HG03565 (cell line): Measurements from ENCODE around the gene DMRTA2.

Experiments used
- ATAC-seq: cut with Tn5 transposase; IDR thresholded peaks from one replicate; pipeline ENCODE4 v1.9.1; 2021; ENCODE audit warnings: mild to moderate bottlenecking, moderate library complexity; ENCODE audit not compliant: unreplicated experiment

DMRTA2 gene

DNA sequence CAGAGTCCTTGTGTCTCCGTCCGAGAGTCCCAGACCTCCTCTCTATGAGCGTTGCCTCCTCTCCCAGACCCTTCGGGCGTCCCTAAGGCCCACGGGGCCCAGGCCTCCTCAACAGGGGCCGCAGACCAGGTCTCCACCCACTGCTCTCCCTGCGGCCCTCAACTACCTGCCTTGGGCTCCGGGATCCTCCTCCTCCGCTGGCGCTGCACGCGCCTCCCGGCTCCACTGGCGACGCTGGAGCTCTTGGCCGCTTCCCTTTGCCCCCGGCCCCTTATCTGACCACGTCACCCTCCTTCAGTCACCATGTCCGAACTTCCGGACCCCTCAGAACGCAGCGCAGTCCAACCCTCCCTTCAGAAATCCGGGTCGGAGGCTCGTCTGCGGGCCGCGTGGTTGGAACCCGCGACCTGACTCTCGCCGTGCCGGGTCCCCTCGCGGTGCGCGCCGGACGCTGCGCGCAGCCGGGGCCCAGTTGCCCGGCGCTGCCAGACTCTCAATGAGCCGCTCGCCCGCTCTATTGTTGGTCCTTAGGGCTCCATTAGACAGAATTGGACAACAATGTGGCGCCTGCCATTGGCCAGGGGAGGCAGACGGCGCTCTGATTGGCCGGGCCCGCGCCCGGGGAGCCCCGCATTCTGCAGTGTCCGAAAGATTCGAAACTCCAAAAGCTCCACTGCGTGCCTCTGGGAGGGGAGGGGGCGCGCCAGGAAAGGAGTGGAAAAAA, at the start of gene DMRTA2:
Gene DMRTA2 (minus strand): TSS at position 498 of the 724 bp plus-strand sequence. CDS start 1,907 bp downstream, outside the sequence.
- no peak for ATAC-seq

DNA sequence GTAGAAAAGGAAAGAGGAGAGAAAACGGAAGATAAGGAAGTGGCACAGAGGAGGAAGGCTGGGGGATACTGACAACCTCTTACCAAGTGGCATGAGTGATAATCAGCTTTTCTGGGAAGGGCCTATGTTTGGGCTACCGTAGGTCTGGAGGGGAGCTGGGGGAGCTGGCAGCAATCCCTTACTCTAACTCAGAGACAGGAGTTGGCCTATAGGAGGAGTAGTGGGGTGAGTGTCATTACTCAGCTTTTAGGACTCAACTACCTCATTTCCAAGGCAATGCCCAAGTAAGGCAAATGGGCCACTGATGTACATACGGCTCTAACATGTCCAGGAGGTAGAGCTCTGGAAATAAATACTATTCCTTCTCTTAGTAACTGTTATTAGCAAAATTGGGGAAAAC, 48.7 kb upstream of the DMRTA2 start:
- no peak for ATAC-seq

- ATAC-seq: no peak
Observed at GRCh38 chr1:50462964-50463363, 39.7 kb upstream of the DMRTA2 start.

GRCh38 chr1:50458507-50458906, 35.3 kb upstream of the DMRTA2 start:
- ATAC-seq: no peak

- no peak for ATAC-seq
Observed at GRCh38 chr1:50454911-50455310, 31.7 kb upstream of the DMRTA2 start.

DNA sequence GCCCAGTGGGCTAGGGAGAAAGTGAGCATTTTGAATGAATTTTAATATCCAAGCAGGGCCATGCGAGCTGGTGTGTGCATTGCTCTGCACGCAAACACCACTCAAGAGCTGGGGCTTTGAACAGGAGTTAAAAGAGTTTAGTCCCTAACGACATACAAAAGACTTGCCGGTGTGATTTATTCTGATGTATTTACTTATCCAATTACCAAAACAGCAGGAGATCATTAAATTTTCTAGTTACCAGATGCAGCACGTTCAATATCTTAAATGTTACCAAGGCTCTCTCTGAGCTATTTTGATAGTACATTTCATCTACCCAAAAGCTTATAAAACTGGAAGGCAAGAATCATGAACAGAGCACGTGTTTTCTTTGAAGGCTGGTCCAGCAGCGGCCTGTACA, 30.0 kb upstream of the DMRTA2 start:
- no peak for ATAC-seq

DNA sequence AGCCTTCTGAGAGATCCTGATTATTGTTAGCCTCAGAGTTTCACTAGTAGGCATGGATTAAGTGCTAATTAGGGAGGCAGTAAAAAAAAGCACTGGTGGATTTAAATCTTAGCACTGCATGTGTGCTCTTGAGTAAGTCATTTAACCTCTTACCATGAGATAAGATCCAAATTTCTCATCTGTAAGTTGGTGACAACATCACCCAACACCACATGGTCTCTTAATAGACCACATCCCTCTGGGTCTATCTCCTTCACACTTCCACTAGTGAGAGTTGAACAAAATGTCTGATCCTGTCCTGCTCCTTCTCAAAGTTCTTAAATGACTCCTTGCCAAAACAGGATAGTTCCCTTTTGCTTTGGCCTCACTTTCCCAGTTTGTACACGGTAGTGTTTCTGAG, 29.5 kb upstream of the DMRTA2 start:
- ATAC-seq: no peak

GRCh38 chr1:50450861-50451653, 27.8 kb upstream of the DMRTA2 start:
- no peak for ATAC-seq

DNA sequence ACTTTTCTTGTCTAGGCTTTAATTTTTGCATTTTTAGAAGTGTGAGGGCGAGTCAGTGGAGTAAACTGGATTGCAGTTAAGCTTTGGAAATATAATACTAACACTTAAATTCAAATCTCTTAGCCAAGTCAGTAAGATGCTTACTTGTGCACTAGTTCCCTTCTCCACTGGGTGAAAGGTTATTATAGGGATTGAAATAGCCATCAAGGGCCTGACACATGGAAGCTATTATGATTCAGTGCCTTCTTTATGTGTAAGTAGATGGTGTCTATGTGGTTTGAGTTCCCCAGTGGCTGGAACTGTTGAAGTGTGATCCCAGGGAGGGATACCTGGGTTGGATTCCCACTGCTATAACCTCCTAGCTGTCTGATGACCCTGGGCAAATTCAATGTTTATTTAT, 24.7 kb upstream of the DMRTA2 start:
- ATAC-seq: no peak

- ATAC-seq: no peak
Observed at GRCh38 chr1:50441183-50441582, 17.9 kb upstream of the DMRTA2 start.

GRCh38 chr1:50438945-50439344, 15.7 kb upstream of the DMRTA2 start:
- ATAC-seq: no peak

DNA sequence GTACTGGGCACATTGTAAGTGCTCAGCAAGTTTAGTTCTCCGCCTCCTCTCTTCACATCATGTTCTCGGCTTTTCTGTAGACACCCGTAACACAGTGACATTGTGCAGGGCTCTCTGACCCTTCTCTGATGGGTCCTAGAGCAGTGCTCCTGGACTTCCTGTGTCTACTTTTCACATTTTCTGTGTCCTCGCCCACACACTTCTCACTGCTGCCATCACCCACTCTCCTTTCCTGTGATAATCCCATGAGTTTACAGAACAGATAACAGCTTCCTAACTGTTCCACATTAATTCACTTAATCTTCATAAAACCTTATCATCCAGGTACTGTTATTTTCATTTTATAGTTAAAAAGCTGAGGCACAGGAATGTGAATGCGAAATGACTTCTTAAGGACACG, 13.2 kb upstream of the DMRTA2 start:
- no peak for ATAC-seq

- ATAC-seq: no peak
Observed at GRCh38 chr1:50430010-50430405, 6.8 kb upstream of the DMRTA2 start.

- no peak for ATAC-seq
Observed at GRCh38 chr1:50427818-50428779, 4.9 kb upstream of the DMRTA2 start.

DNA sequence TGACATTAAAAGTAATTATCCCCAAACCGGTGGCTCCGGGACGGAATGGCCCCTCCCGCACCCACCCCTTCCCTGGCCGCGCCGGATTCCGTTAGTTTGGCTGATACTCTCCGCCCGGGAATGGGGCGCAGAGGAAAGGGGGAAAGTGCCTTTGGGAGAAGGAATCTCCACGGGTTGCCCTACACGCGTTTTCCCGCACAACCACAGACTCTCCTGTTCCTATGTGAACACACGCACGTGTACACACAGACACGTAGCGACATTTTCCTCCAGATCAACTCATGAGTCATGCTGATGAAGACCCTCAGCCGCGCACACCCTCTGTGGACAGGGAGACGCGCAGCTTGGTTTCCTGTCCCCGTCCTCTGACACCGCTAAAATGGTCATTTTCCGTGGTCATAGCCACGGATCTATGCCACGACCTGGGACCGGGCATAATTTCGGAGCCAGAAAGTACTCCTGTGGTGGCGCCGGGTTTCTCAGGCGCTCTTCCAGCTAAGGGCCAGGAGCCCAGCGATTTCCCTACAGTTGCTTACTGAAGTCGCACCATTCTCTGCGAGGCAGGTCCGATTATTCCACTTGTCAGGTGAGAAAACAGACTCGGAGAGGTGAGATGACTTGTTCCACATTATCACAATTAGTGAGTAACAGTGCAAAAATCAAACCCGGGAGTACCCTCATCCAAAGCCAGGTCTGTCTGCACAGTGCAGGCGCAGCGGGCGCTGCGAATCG, 4.0 kb upstream of the DMRTA2 start:
- no peak for ATAC-seq

DNA sequence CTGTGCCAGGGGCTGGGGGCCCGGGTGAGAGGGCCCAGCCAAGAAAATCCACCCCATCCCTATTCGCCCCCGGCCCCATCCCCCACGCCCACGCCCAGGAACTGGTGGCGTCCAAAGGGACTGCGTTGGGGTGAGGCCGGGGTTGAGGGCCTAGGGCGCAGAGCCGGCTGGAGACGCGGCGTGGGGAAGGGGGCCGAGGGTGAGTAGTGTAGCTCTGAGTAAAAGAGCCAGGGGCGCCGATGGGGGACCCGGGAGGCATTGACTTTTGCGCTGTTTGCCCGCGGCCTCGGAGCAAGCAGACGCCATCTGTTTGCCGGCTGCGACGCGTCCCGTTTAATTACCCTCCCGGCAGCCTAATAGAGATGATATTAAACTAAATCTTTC, 3.5 kb upstream of the DMRTA2 start:
- no peak for ATAC-seq

DNA sequence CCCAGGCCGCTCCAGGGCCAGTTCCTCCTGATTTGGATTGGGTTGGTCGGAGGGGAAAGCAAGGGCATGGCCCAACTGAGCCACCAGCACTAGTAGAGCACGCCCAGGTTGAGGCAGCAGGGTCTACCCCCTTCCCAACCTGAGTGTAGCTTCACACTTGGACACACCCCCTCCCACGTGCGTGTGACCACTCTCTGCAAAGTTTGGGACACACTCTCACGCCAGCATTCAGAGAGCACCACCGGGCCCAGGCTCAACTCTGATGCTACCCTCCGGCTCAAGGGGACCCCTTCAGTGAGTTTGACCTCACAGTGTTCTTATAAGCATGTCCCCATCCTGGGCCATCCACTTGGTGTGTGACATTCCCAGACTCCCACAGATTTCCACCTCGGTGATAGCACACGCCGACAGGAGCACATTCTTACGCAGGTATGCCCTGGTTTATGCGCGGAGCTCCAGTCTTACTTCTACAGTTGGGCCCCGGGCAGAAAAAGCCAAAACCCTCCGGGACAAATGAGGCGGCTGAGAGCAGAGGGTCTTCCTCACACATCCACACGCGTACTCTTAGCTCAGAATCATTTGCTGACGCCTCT, 3.0 kb upstream of the DMRTA2 start:
- no peak for ATAC-seq

GRCh38 chr1:50425376-50426107, 2.3 kb upstream of the DMRTA2 start:
- no peak for ATAC-seq

- ATAC-seq: no peak
Observed at GRCh38 chr1:50424884-50425375, 1.7 kb upstream of the DMRTA2 start.
